ENCODE measurements around the gene DCAF12L1. TPM values are rescaled to one million over a fixed set of nuclear protein-coding genes. Genes with fewer than 3 reads are reported as not detected.

Gene DCAF12L1
- total RNA-seq (1.8 TPM), polyA plus RNA-seq (ENCODE audit: insufficient read depth in 1 of 8, insufficient read length in 8 of 8, low replicate concordance in 1 of 8) (1 to 10 TPM; 1.2 to 3.5 (median 1.6) TPM)
- long read RNA-seq, donor 1 = 0 reads
- long read RNA-seq, donor 2 = 0 reads
- long read RNA-seq, donor 3 = 0 reads
- long read RNA-seq, donor 4 = 0 reads
- long read RNA-seq, donor 5 = 0 reads
- long read RNA-seq, donor 6, partial matches to known transcripts = 0 of 2 reads
- long read RNA-seq, donor 6, other reads (novel, unspliced or antisense) = 0 of 2 reads
- long read RNA-seq, donor 7, partial matches to known transcripts = 0 of 2 reads
- long read RNA-seq, donor 7, other reads (novel, unspliced or antisense) = 0 of 2 reads
- long read RNA-seq, donor 8, partial matches to known transcripts = 0 of 2 reads
- long read RNA-seq, donor 8, other reads (novel, unspliced or antisense) = 0 of 2 reads
- long read RNA-seq, donor 9 = 0 reads
- long read RNA-seq, donor 10 = 0 reads
- long read RNA-seq, donor 11, partial matches to known transcripts = 0 of 2 reads
- long read RNA-seq, donor 11, other reads (novel, unspliced or antisense) = 0 of 2 reads

DNA sequence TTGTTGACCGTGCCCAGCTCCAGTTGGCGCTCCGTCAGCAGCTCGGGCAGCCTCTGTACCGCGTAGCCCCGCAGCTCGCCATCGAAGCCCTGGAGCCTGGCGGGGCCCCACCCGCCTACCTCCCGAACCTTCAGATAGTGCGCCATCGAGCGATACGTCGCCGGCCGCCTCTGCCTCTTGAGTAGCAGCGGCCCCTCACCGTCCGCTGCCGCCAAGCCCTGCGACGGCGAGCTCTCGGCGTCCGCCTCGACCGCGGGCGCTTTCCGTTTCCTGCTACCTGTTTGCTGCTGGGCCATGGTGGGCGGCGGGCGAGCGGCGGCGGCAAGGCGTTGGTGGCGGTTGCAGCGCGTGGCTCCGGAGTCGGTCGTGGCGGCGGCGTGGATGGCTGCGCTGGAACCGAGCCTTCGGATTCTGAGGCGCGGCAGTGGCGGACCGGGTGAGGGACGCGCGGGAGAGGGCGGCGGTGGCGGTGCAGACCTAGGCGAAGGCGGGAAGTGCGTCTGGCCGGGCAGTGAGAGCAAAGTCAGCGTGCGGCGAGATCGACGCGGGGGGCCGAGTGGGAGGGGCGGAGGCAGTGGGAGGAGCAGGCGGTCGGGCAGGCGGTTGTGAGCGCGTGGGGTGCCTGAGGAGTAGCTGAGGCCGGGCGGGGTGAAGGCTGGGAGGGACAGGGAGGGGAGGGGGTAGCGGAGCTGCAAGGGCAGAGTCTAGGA lies at the start of gene DCAF12L1:
Gene DCAF12L1, minus strand, starts transcription at position 502 of the 710 bp plus-strand sequence. Its CDS starts 206 bp downstream, at position 296.
- Histone ChIP-seq H3K4me1 (ENCODE audit: control insufficient read depth, insufficient read depth, low read length) (no peaks in the 10 kb centered on the region), H3K4me3 (ENCODE audit: low read length) (peak within 1 kb of the TSS; percentile 28), H3K9me3 (replicated peaks; ENCODE audit: control insufficient read depth, low read depth, low read length) (peaks cover 4% of the 10 kb centered on the region), H3K27ac (ENCODE audit: low read length) (no peak within 1 kb of the TSS), H3K27me3 (ENCODE audit: control insufficient read depth, insufficient read depth, low read length) (peaks cover 2% of the 10 kb centered on the region), H3K36me3 (ENCODE audit: control insufficient read depth, insufficient read depth, low read length) (no peaks in the 10 kb centered on the region)
- 33% methylated on average over 79 of the region's 83 CpGs for WGBS (ENCODE audit: insufficient coverage)
- peak; percentile 47 for DNase-seq

DNA sequence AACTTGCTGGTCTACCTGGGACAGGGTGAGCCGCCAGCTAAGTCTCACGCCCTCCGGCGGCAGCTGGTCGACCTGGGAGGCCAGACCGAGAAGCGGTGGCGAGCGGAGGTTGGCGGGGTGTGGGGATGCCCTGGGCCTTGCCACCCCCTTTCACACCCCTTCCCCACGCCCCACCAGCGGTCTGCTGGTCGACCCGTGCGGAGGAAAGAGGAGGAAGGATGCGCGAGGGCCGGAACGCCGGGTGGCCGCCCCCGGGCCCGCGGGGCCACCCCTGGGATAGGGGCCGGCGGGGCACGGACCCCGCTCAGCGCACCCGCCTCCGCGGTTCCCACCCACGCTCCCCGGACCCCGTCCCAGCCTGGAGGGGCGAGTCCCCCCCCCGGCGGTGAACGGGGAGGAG lies 28.3 kb upstream of the DCAF12L1 start:
- WGBS (ENCODE audit: insufficient coverage) = 67% methylated on average over 9 of the region's 39 CpGs

DNA sequence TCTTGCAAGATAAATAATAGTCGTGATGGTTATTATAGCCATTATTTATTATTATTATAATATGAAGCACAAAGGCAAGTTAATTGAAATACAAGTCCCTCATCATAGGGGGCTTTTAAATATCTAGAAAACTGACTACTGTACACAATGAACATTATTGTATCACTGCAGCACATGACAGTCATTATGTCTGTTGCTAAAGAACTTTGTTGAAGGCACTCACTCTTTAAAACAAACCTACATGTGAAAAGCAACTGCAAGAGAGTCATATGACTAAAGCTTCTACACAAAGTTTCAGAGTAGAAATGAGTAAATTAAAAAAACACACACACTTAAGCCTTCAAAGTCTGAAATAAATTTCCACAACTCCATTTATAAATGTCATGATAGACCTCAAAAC lies 23.3 kb upstream of the DCAF12L1 start:
- no CpG with 5 or more reads among the region's 1 CpG for WGBS (ENCODE audit: insufficient coverage)

More for the DNA sequence above, 28.3 kb upstream of the DCAF12L1 start:
- Histone ChIP-seq H3K4me1 (ENCODE audit: control insufficient read depth, insufficient read depth, low read length) (no peaks in the 10 kb centered on the region), H3K27me3 (ENCODE audit: control insufficient read depth, insufficient read depth, low read length) (no peaks in the 10 kb centered on the region), H3K27ac (ENCODE audit: low read length) (no peak overlapping the region), H3K9me3 (replicated peaks; ENCODE audit: control insufficient read depth, low read depth, low read length) (no peaks in the 10 kb centered on the region), H3K4me3 (ENCODE audit: low read length) (no peak overlapping the region), H3K36me3 (ENCODE audit: control insufficient read depth, insufficient read depth, low read length) (no peaks in the 10 kb centered on the region)
- no peak for DNase-seq

DNA sequence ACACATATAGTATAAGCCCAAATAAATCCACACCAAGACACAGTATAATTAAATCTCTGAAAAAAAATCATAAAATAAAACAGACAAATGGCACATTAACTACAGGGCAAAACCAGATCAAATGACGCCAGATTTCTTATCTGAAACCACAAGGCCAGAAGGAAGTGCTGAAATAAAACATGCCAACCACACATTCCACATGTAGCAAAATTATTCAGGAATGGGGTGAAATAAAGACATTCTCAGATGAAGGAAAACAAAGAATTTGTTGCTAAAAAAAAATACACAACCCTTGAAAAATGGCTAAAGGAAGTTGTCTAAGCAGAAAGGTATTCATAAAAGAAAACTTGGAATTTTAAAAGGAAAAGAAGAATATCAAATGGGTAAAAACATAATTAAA lies 4.5 kb upstream of the DCAF12L1 start:
- Histone ChIP-seq H3K36me3 (ENCODE audit: control insufficient read depth, insufficient read depth, low read length) (no peaks in the 10 kb centered on the region), H3K27ac (ENCODE audit: low read length) (no peak overlapping the region), H3K27me3 (ENCODE audit: control insufficient read depth, insufficient read depth, low read length) (peaks cover 2% of the 10 kb centered on the region), H3K4me3 (ENCODE audit: low read length) (no peak overlapping the region), H3K4me1 (ENCODE audit: control insufficient read depth, insufficient read depth, low read length) (no peaks in the 10 kb centered on the region), H3K9me3 (replicated peaks; ENCODE audit: control insufficient read depth, low read depth, low read length) (peaks cover 1% of the 10 kb centered on the region)
- WGBS (ENCODE audit: insufficient coverage) = no CpG with 5 or more reads among the region's 1 CpG
- no peak for DNase-seq

More for the DNA sequence above, 23.3 kb upstream of the DCAF12L1 start:
- H3K4me3 ChIP-seq (ENCODE audit: low read length) = no peak overlapping the region
- no peaks in the 10 kb centered on the region for H3K36me3 ChIP-seq (ENCODE audit: control insufficient read depth, insufficient read depth, low read length)
- H3K4me1 ChIP-seq (ENCODE audit: control insufficient read depth, insufficient read depth, low read length) = no peaks in the 10 kb centered on the region
- no peak overlapping the region for H3K27ac ChIP-seq (ENCODE audit: low read length)
- no peaks in the 10 kb centered on the region for H3K27me3 ChIP-seq (ENCODE audit: control insufficient read depth, insufficient read depth, low read length)
- H3K9me3 ChIP-seq (replicated peaks; ENCODE audit: control insufficient read depth, low read depth, low read length) = no peaks in the 10 kb centered on the region
- no peak for DNase-seq

DNA sequence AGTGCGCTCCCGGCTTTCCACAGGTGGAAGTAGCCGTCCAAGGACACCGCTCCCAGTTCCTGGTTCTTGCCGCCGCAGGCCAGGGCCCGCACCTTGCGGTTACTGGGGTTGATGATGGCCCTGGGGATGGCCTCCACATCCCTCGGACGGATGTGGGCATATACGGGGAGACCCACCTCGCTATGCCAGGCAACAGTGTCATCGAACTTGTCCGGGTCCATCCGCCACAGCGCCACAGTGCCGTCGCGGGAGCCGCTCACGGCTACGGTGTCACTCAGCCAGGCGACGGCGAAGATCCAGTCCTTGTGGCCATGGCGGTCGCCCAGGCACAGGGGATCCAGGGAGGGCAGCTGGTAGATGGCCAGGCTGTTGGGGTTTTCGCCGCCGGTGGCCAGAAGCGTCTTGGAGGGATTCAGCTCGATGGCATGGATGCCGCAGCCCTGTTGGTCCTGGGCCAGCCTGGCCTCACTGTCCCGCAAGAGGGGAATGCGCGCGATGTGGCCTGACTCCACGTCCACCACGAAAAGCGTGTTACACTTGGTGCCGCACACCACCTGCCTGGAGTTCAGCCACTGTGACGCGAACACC lies 795 bp downstream of the DCAF12L1 start:
- H3K4me1 ChIP-seq (ENCODE audit: control insufficient read depth, insufficient read depth, low read length) = no peaks in the 10 kb centered on the region
- H3K36me3 ChIP-seq (ENCODE audit: control insufficient read depth, insufficient read depth, low read length) = no peaks in the 10 kb centered on the region
- DNase-seq = no peak
- no peak overlapping the region for H3K27ac ChIP-seq (ENCODE audit: low read length)
- H3K9me3 ChIP-seq (replicated peaks; ENCODE audit: control insufficient read depth, low read depth, low read length) = peaks cover 4% of the 10 kb centered on the region
- peaks cover 2% of the 10 kb centered on the region for H3K27me3 ChIP-seq (ENCODE audit: control insufficient read depth, insufficient read depth, low read length)
- WGBS (ENCODE audit: insufficient coverage) = 77% methylated on average over 43 of the region's 43 CpGs
- peak overlapping the region; percentile 28 for H3K4me3 ChIP-seq (ENCODE audit: low read length)

DNA sequence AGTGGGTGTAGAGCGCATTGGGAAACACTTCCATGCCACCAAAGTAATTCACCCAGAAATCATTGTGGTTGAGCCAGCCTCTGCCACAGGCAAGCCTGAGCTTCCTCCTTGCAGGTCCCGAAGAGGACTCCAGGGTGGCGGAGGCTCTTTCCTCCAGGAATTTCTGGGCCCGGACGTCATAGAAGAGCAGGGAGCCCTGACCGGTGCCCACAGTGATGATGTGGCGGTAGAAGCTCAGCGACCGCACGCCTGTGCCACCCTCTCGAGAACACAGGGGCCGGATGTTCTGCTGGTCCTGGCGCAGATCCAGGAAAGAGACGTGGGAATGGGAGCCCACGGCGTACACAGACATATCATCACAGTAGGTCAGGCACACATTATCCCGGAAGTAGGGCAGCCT lies 1.3 kb downstream of the DCAF12L1 start:
- no peaks in the 10 kb centered on the region for H3K4me1 ChIP-seq (ENCODE audit: control insufficient read depth, insufficient read depth, low read length)
- peaks cover 2% of the 10 kb centered on the region for H3K27me3 ChIP-seq (ENCODE audit: control insufficient read depth, insufficient read depth, low read length)
- H3K36me3 ChIP-seq (ENCODE audit: control insufficient read depth, insufficient read depth, low read length) = no peaks in the 10 kb centered on the region
- no peak overlapping the region for H3K4me3 ChIP-seq (ENCODE audit: low read length)
- H3K27ac ChIP-seq (ENCODE audit: low read length) = no peak overlapping the region
- WGBS (ENCODE audit: insufficient coverage) = 93% methylated on average over 13 of the region's 17 CpGs
- H3K9me3 ChIP-seq (replicated peaks; ENCODE audit: control insufficient read depth, low read depth, low read length) = peaks cover 4% of the 10 kb centered on the region
- DNase-seq = no peak

DNA sequence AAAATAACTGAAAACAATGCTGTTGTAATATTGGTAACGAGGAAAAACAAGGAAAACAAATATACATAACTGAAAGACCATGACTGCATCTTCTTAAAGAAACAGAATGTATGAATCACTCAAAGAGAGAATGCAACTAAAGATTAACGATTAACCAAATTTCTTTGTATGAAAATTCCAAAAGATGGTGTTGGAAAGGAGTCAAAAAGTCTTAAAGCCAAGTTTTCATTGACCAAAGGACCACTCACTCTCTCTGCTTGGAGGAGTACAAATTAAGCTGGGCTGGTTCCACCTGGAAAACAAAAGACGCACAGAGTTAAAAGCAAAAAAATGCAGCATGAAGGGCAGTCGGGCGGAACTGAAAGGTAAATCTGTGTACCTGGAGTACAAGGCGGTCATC lies 1.8 kb downstream of the DCAF12L1 start:
- peaks cover 2% of the 10 kb centered on the region for H3K27me3 ChIP-seq (ENCODE audit: control insufficient read depth, insufficient read depth, low read length)
- WGBS (ENCODE audit: insufficient coverage) = 86% methylated on average over 4 of the region's 6 CpGs
- no peak overlapping the region for H3K27ac ChIP-seq (ENCODE audit: low read length)
- no peaks in the 10 kb centered on the region for H3K36me3 ChIP-seq (ENCODE audit: control insufficient read depth, insufficient read depth, low read length)
- no peaks in the 10 kb centered on the region for H3K4me1 ChIP-seq (ENCODE audit: control insufficient read depth, insufficient read depth, low read length)
- peaks cover 4% of the 10 kb centered on the region for H3K9me3 ChIP-seq (replicated peaks; ENCODE audit: control insufficient read depth, low read depth, low read length)
- DNase-seq = peak; percentile 1
- no peak overlapping the region for H3K4me3 ChIP-seq (ENCODE audit: low read length)

DNA sequence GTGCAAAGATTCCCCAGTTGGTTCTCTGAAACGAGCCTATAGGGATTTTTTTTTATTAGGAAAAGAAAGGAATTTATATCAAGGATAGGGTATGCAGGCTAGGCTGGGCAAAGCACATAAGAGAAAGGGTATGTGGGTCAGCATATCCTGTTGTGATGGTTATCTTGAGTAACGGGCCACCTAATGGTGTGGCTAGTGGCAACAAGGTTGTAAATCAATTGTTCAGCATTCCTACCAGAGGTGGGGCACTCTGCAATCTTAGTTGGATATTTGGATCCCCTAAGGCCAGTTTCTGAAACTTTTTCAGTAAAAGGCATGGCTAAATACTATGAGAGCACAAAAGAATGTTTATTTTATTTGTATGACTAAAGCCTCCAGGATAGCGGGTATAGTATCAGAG lies 42.7 kb downstream of the DCAF12L1 start:
- 52% methylated on average over 2 of the region's 3 CpGs for WGBS (ENCODE audit: insufficient coverage)
- no peak for DNase-seq

More for the DNA sequence above, 42.7 kb downstream of the DCAF12L1 start:
- Histone ChIP-seq H3K9me3 (replicated peaks; ENCODE audit: control insufficient read depth, low read depth, low read length) (no peaks in the 10 kb centered on the region), H3K4me1 (ENCODE audit: control insufficient read depth, insufficient read depth, low read length) (no peaks in the 10 kb centered on the region), H3K27ac (ENCODE audit: low read length) (no peak overlapping the region), H3K27me3 (ENCODE audit: control insufficient read depth, insufficient read depth, low read length) (no peaks in the 10 kb centered on the region), H3K4me3 (ENCODE audit: low read length) (no peak overlapping the region), H3K36me3 (ENCODE audit: control insufficient read depth, insufficient read depth, low read length) (no peaks in the 10 kb centered on the region)
